Measurements from ENCODE around the gene LY6G5C. TPM values are rescaled to one million over a fixed set of nuclear protein-coding genes. Genes with fewer than 3 reads are reported as not detected.

The LY6G5C gene
- total and polyA plus RNA-seq, 2 of the 13 experiments (the other 11 are each of a cell fraction or from before 2014, with no cell fraction given), result 0.33 to 0.55 TPM

- TF ChIP-seq, protein P1, sequence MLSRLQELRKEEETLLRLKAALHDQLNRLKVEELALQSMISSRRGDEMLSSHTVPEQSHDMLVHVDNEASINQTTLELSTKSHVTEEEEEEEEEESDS (CRISPR knock-in tag; IDR thresholded peaks at IDR 0.05; ENCODE audit: borderline replicate concordance), result 0 out of 2 replicates have a peak, but pooled peaks have one; percentile 27
- peak; percentile 10; the same call in 1 of the 2 replicates for TF ChIP-seq ESRRA (CRISPR knock-in tag; IDR thresholded peaks at IDR 0.05; ENCODE audit: low read depth)
- TF ChIP-seq ZNF841 (CRISPR knock-in tag; IDR thresholded peaks at IDR 0.05; ENCODE audit: borderline replicate concordance), result no peak
- TF ChIP-seq ZBTB20 (CRISPR knock-in tag; IDR thresholded peaks at IDR 0.05; ENCODE audit: borderline replicate concordance, low read depth), result 0 out of 2 replicates have a peak, but pooled peaks have one; percentile 16
- TF ChIP-seq, protein P2, sequence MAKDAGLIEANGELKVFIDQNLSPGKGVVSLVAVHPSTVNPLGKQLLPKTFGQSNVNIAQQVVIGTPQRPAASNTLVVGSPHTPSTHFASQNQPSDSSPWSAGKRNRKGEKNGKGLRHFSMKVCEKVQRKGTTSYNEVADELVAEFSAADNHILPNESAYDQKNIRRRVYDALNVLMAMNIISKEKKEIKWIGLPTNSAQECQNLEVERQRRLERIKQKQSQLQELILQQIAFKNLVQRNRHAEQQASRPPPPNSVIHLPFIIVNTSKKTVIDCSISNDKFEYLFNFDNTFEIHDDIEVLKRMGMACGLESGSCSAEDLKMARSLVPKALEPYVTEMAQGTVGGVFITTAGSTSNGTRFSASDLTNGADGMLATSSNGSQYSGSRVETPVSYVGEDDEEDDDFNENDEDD (CRISPR knock-in tag; IDR thresholded peaks at IDR 0.05; ENCODE audit: borderline replicate concordance), result no peak
- TF ChIP-seq ZNF788 (CRISPR knock-in tag; IDR thresholded peaks at IDR 0.05; ENCODE audit: borderline replicate concordance), result peak; percentile 8; the same call in 1 of the 2 replicates
- TF ChIP-seq TFAP4 (IDR thresholded peaks at IDR 0.05; ENCODE audit: borderline replicate concordance, low read depth), result no peak; the same call in none of the 2 replicates
- peak; percentile 48; the same call in 1 of the 2 replicates for TF ChIP-seq ZNF878 (CRISPR knock-in tag; IDR thresholded peaks at IDR 0.05)
- TF ChIP-seq ZNF383 (CRISPR knock-in tag; IDR thresholded peaks at IDR 0.05; ENCODE audit: borderline replicate concordance), result no peak
- peak; percentile 33; the same call in 1 of the 2 replicates for TF ChIP-seq PHF21A (CRISPR knock-in tag; IDR thresholded peaks at IDR 0.05)
- TF ChIP-seq ZNF816 (CRISPR knock-in tag; IDR thresholded peaks at IDR 0.05; ENCODE audit: borderline replicate concordance), result no peak
- no peak for TF ChIP-seq PBX2 (CRISPR knock-in tag; IDR thresholded peaks at IDR 0.05)
- no peak for TF ChIP-seq HHEX (CRISPR knock-in tag; IDR thresholded peaks at IDR 0.05)
- TF ChIP-seq ZNF331 (CRISPR knock-in tag; IDR thresholded peaks at IDR 0.05), result no peak
- no peak for TF ChIP-seq GATAD1 (CRISPR knock-in tag; IDR thresholded peaks at IDR 0.05)
- TF ChIP-seq ZNF512B (CRISPR knock-in tag; IDR thresholded peaks at IDR 0.05; ENCODE audit: borderline replicate concordance), result no peak; the same call in 1 of the 2 replicates
- no peak for TF ChIP-seq FOSL1 (CRISPR knock-in tag; IDR thresholded peaks at IDR 0.05; ENCODE audit: borderline replicate concordance)
- TF ChIP-seq, protein P3, sequence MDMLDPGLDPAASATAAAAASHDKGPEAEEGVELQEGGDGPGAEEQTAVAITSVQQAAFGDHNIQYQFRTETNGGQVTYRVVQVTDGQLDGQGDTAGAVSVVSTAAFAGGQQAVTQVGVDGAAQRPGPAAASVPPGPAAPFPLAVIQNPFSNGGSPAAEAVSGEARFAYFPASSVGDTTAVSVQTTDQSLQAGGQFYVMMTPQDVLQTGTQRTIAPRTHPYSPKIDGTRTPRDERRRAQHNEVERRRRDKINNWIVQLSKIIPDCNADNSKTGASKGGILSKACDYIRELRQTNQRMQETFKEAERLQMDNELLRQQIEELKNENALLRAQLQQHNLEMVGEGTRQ (IDR thresholded peaks at IDR 0.05; ENCODE audit: low read depth, low read length), result no peak
- TF ChIP-seq, protein P3 (CRISPR knock-in tag; IDR thresholded peaks at IDR 0.05; ENCODE audit: borderline replicate concordance), result no peak
- no peak for TF ChIP-seq ZNF543 (CRISPR knock-in tag; IDR thresholded peaks at IDR 0.05)
Measured at GRCh38 chr6:31652925-31653724, 27.7 kb downstream of the LY6G5C start (continued).
